DMS153 treated with DMSO at 0.1 percent for 48 hours (cell line): Measurements from ENCODE around the gene CDH22.

ENCODE experiments used
- DNase-seq: peaks from one replicate; lab custom pipeline; 2025; ENCODE audit not compliant: unreplicated experiment; lab: John Stamatoyannopoulos, UW

Gene CDH22

DNA sequence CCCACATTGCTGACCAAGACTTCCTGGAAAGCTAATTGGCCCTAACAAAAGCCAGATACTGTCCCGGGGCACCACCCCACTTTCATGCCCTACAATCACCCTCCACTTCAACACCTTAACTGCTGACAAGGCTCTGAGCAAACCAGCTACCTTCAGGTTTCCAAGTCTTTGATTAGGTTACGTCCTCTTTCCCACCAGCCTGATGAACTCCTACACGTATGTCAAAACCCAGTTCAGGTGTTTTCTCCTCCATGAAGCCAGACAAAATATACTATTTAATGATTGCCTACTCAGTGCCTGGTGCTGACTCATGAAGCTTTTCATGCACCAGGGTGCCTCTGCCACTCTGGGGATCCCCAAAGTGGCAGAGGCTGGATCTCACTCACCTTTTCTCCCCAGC, 58.6 kb downstream of the CDH22 start:
- DNase-seq: no peak

DNA sequence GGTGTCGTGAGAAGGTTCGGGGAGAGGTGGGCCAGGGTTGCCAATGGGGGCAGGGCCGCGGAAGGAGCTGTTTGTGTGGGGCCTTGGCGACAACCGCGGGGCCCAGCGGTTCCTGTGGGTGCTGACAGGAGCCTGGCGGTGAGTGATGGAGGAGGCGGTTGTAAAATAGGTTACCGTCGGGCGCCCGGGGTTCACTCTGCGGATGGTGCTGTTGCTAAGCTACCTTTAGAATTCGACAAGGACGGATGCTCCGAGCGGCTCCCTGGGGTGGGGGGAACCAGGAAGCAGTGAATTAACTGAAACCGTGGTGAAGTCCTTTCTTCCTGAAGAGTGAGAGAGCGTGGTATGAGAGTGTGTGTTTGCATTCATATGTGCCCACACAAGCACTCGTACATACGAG, 61.7 kb downstream of the CDH22 start:
- peak; percentile 58 for DNase-seq

DNA sequence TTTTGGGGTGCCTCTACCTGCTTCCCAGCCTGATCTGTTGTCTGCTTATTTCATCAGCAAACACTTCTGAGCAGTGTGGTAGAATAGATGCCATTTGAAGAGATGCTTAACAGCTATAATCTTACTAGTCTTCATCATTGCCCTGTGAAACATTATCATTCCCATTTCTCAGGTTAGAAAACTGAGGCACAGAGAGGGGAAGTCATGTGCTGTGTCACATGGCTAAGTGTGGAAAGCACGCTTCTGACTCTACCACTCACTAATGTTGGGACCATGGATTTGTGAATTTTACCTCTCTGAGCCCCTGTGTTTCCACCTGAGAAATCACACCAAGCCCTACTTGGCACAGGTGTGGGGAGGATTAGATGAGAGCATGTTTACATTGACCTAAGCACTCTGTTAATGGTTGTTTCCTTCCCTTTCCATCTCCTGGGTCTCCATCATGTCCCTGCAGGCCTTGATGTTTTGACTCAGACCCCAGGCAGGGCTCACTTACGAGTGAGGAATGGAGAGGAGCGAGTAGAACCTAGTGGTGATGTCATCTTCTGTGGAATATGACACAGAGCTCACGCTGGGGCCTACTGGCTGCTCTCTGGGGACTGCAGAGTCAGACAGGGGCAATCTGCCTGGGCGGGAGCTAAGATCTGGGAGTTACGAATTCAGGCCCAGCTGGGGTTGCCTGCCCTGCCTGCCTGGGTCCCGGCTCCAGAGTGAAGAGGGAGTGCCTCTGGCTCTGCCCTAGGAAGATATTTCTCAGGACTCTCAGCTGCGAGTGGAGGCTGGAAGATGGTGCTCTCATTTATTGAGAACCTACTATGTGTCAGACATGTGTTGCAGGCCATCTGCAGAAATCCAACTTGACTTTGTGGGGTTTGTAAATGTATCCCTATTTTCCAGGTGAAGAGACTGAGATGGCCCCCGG, 64.3 kb downstream of the CDH22 start:
- no peak for DNase-seq

DNA sequence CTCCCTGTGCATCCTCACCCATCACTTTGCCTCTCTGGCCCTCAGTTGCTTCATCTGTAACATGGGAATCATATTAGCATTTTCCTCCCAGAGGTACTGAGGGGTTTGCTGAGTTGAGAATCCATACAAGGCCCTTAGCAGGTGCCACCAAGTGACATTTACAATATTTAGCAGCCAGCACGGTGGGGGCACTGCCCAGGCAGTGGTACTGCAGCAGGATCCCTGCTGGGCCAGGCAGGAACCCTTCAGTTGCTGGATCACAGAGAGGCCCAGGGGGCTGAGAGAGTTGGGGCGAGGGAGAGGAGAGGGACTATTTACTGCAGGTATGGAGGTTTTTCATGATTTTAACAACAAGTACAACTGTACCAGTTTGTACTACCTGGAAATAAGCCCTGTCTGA, 65.9 kb downstream of the CDH22 start:
- DNase-seq: no peak

DNA sequence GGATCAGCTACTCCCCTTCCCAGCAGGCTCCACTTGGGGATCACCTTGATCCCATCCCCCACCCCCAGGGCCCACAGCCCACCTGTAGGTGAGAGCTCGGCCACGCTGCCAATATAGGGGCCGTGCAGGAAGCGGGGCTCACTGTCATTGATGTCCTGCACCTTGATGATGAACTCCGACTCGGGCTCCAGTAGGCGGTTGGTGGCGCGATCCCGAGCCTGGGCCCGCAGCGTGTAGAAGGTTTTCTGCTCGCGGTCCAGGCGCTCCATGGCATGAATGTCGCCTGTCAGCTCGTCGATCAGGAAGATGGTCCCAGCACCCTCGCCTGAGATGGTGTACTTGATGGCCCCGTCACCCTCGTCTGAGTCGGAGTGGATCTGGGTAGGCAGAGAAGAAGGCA, 67.4 kb downstream of the CDH22 start:
- no peak for DNase-seq

DNA sequence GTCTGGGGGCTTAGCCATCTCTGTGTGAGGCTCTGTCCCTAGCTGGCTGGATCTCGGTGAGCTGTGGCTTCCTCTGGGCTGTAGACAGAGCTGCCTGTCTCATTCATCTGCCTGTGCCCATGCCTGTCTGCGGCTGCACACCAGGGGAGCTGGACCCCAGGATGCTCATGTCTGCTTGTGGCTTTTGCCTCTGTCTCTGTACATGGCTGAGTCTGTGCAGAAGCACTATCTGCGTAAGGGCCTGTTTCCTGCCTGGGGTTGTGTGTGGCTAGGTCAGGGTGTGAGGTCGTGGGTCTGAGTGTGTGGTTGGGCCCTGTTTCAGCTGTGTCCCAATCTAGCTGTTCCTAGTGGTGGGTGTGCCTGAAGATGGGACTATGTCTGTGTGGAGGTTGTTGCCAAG, 68.2 kb downstream of the CDH22 start:
- DNase-seq: no peak

DNA sequence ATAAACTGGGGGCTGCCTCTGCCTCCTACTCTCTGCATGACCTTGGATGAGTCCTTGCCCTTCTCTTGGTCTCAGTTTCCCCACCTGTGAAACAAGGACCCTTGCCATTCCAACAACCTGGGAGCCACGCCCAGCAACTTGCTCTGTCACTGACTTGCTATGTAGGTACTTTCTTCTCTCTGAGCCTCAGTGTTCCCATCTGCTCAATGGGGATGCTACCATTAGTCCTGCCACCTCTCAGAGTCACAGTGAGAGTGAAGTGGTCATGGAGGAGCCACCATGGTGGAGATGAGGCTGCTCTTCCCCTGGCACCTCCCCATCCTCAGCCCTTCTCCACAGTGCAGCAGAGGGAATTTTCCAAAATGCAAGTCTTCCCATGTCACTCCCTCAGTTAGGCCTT, 70.6 kb downstream of the CDH22 start:
- DNase-seq: no peak

DNA sequence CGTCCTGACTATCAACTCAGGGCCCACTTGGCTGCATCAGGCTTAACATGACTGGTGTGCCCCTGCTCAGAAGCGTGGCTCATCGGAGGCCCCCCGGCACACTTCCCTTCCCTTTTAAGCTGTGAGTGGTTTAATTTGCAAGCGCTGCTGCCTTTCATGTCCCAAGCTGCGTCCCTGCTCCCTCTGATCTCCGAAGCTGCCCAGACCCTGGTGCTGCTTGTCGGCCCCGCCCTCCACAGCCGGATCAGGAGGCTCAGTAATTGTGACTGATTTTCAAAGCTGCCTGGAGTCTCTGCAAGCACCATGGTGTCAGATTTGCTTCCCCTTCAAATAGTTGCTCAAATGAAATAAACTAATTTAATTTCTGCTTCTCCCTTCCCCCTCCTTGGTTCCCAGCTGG, 71.1 kb downstream of the CDH22 start:
- no peak for DNase-seq

DNA sequence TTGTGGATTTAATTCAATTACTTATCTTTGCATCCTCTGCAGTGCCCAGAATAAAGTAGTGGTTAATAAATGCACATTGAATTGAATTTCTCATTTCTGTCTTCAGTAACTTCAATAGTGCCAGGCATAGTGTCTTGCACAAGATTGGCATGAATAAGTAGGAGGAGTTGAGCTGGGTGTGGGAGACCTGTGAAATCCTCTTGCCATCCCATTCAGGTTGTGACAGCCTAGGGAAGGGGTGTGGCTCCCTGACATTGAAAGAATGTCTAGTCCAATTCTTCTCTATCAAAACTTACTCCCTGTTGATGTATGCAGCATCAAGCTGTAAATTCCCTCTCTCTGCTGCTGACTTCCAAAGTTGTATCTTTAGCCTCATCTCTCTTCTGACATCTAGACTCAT, 73.2 kb downstream of the CDH22 start:
- DNase-seq: no peak

DNA sequence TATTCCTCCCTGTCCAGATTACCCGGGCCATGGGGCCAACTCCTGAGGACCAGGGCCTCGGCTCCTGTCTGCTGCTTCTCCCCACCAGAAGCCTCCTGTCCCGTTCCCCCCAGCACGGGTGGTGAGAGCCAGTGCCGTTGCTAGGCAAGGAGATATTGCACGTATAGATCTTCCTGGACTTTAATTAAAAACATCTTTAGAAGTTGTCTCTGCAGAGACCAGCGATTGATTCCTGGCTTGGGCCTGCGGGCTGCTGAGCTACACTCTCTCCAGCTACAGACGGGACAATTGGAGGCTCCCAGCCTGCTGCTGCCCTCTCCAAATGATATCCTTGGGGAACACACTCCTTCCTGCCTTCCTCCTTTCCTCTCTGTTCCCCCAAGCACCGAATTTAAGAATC, 74.6 kb downstream of the CDH22 start:
- DNase-seq: no peak

DNA sequence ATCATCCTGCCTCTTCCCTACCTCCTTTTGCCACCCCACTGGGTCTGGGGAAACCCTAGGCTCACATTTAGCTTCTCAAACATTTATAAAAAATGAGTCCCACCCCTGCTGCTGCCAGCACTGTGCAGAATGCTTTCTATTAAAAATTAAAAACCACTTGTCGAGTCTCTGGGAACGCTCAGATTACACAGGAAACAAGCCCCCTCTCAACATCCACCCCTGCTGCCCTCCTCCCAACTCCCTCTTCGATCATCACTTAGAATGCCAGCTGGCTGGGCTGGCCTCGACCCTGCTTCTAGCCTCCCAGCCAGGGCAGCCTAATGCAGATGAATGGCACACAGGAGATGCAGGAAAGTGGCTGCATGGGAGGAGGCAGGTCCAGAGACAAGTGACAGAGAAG, 75.8 kb downstream of the CDH22 start:
- no peak for DNase-seq

DNA sequence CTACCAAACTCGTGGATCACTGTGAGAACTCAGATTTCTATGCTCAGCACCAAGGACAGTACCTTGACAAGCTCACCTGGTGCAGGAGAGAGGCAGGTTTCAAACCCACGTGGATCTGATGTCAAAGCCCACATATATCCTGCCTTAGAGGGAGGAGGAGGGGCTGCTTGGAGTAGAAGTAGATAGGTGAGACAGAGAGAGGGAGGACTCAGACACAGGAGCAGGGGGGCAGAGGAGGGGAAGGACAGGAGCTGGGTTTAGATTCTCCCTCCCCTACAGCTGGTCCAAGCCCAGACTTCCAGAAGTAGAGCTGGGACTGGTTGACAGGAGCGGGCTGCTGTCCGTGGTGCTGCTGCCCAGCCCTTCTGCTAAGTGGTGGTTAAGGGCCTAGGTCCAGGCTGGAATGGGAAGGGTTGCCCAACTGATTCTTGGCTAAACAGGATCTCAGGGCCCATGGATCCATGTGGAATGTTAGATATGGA, 77.5 kb downstream of the CDH22 start:
- no peak for DNase-seq

DNA sequence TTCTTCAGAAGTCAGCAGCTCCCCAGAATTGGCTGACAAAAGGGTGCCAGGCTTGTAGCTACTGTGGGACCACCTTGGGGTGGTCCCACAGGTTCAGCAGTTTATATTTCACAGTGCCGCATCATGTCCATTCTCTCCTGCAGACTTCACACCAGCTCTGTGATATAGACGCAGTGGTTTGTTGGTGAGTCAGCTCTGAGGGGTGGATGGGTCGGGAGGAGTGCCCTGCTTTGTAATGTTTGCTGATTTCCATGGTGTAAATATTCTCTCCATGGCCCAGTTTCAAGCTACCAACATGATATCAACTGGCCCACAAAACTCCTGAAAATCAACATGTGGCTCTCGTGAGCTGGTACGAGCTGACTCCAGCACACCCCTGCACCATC, 78.2 kb downstream of the CDH22 start:
- DNase-seq: no peak

DNA sequence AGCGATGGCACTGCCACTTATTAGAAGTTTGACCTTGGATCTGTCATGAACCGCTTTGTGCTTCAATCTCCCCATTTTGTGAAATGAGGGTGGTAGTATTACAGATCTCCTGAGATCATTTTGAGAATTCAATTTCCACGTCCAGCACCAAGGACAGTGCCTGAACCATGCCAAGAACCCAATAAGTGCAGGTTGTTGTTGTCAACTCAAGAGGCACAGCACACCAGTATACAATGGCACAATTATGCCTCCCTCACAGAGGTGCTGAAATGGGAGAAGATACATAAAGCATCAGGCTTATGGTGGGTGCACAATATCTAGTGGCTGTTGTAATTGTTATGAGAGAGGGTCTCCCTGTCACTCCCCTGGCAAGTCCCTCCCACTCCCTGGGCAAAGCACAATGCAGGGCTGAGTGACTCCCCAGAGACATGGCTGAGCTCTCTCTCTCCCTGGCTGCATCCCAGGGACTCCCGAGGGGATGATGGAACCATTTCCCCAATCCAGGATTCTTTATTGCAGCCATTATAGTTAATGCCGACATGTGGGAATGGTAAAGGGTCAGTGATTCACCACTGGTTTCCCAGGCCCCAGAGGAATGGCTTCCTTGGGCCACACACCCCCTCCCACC, 78.7 kb downstream of the CDH22 start:
- DNase-seq: no peak

DNA sequence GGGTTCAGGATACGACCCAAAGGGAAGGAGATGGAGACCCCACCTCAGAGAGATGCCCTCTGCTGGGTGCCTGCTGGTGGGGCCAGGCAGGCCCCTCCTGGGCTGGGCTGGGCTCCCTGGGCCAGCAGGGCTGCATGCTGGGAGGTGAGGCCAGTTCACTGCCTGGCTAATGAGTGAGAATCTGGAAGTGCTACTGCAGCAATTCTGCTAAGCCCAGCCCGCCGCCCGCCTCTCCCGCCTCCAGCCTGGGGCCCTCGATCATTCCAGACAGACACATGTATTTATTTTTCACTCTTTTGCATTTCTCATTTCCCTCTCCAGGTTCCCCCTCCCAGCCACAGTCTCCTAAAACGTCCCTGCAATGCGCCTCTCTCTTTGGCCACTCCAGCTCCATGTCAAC, 79.6 kb downstream of the CDH22 start:
- DNase-seq: no peak

DNA sequence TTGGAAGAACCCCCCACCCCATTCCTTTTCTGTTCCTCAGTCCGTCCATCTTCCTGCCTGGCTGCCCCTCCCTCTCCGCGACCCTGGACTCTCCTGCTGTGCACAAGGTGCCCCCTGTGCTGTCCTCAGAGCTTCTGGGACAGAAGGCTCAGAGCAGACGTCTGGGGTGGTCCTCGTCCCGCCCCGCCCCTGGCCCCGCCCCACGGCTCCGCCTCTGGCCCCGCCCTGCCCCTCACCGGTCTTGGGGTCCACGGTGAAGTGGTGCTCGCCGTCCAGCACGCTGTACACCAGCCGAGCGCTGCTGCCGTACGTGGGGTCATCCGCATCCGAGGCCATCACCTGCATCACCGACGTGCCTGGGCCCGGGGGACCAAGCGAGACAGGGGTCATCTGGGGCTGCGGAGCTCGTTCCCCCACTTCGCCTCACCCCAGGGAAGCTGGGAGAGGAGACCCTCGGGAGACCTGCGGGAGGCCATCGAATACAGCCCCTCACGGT, 81.0 kb downstream of the CDH22 start:
- no peak for DNase-seq

DNA sequence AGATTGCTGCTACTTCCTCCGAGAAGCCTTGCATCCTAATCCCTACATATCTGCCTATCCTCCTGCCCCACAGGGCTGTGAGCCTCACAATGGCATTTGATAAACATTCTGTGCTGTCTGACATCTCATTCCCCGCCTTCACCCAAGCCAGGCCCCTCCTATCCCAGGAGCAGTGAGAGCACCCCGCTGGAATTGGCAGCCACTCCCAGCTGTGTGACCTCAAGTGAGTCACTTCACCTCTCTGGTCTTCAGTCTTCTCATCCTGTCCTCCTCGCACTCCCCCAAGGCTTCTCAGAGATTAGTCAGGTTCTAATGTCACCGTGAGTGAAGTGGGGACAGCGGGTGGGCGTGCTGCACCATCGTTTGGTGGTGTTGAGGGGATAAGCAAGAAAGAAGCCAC, 81.7 kb downstream of the CDH22 start:
- DNase-seq: no peak

DNA sequence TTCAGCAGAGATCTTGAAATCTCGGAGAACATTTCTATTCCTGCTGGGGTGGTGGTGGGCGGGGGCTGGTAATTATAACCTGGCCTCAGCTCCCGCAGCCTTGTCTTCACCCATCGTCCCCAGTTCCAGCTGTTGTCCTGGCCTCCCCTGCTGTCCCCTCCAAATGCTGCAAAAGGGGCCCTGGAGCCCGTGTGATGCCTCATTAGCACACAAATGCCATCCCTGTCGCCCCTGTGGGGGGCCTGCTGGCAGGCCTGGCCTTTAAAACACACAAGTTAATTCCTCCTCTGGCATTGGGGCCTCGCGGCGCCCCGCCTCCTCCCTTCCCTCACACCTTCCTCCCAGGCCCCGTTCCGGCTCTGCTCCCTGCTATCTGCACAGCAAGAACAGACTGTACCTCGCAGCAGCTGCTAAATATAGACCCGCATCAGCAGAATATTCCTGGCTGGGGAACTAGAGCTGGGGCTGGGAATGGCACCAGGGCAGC, 85.7 kb downstream of the CDH22 start:
- DNase-seq: no peak

DNA sequence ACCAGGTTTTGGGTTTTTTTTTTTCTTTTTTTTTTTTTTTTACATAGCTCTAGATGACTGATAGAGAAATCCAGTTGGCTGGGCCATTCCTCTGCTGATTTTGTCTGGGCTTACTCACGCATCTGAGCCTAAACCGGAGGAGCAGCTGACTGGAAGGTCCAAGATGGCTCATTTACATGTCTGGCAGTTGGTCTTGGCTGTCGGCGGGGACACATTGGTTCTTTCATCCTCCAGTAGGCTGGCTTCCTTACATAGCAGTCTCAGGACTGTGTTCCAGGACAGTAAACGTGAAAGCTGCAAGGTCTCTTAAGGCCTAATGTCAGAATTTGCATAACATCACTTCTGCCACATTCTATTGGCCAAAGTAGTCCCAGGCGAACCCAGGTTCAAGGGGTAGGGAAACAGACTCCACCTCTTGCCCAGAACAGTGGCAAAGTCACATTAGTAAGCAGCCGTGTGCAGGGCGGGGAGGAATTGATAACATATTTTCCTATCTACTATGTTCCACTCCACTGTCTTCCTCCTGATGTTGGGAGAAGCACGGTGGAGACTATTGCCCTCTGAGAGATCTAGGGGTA, 87.0 kb downstream of the CDH22 start:
- DNase-seq: no peak

DNA sequence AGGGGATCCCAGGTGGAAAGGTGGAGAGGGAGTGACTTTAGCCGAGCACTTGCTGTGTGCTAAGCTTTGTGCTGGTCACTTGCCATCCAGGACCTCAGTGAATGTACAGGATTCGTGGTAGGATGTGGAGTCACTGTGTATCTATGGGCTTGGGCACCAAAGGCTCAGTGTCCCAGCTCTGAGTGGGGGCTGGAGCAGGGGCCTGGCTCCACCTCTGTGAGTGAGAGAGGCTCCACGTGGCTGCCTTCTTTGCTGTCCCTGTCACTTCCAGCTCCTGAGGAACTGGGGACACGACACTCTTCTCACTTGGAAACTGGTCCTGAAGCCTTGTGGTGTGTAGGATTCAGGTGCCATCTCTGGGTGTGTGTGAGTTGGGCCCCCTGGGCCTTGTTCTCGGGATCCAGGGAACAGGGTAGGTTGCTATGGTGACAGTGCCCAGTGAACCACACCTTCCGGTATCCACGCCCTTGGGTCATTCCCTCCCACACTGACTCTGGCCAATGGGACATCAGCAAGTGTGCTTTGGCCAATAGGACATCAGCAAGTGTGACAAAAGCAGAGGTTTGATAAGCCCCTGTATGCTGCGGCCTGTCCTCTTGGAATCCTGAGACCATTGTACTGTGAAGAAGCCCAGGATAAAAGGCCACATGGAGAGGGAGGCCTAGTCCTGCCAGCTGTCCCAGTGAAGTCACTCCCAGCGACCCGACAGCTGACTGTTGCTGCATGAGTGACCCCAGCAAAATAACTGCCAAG, 87.7 kb downstream of the CDH22 start:
- DNase-seq: peak; percentile 91

DNA sequence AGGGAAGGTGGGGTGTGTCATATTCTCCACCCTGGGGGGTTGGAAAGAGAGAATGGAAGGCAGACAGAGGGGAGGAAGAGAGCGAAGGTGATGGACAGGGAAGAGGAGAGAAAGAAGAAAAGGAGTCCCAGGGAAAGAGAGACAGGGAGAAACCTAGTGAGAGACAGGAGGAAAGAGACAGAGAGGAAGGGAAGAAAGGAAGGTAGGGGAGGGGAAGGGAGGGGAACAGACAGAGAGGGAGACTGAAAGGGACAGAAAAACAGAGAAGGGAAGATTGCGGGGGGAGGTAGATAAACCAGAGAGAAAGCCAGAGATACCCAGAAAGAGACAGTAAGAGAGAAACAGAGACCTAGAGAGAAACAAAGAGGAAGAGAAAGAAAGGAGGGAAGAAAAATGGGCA, 88.4 kb downstream of the CDH22 start:
- no peak for DNase-seq
